ENCODE measurements around the gene SLC2A6. TPM values are rescaled to one million over a fixed set of nuclear protein-coding genes. Genes with fewer than 3 reads are reported as not detected.

SLC2A6 gene
- total RNA-seq, 1 experiment from 2014 or later: 20.5 TPM

DNA sequence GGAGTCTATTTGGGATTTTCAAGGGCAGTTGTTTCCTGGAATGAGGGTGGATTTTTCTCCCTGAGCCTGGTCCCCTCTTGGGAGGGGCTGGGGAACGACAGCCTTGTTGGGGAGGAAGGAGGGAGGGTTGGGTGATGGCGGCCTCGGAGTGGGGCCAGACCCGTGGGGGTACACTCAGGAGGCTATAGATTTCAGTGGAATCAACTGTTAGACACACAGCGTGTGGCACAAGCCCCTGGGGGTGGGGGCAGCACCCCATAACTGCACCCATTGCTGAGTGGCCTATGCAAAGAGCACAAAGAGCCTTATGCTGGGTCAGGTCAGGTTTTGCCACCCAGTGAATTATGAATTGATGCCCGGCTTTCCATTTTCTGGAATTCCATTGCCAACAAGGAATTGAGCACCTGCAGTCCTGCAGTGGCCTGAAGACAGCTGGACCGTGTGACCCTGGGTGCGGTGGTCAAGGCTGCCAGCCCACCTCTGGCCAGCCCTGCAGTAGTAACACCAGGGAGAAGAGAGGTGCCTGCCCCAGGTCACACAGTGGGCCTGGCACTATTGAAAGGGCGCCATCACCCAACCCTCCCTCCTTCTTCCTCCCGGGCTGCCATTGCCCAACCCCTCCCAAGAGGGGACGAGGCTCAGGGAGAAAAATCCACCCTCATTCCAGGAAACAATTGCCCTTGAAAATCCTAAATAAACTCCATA, 37.5 kb upstream of the SLC2A6 start:
- Histone ChIP-seq H3K36me3 (ENCODE audit: low read depth, low read length) (no peaks in the 10 kb centered on the region), H3K27ac (ENCODE audit: low read length) (no peak overlapping the region), H3K9ac (ENCODE audit: low read length) (no peak overlapping the region), H2AFZ (ENCODE audit: low read length) (no peak overlapping the region), H4K20me1 (ENCODE audit: low read length) (no peaks in the 10 kb centered on the region), H3K9me2 (replicated peaks; ENCODE audit: low read length) (no peaks in the 10 kb centered on the region), H3K4me1 (ENCODE audit: insufficient read depth, low read length) (no peaks in the 10 kb centered on the region), H3K4me2 (ENCODE audit: low read length) (no peak overlapping the region), H3K9me3 (ENCODE audit: low read length) (no peaks in the 10 kb centered on the region), H3K79me2 (ENCODE audit: low read length) (no peaks in the 10 kb centered on the region), H3K27me3 (ENCODE audit: low read length) (no peaks in the 10 kb centered on the region), H3K4me3 (ENCODE audit: low read length) (no peak overlapping the region), H3F3A (ENCODE audit: low read length, unreplicated experiment) (no peaks in the 10 kb centered on the region)
- CTCF ChIA-PET: no interaction called here
- intact Hi-C loops (cut with micrococcal nuclease): no loop called here
- BruUV-seq (replicated peaks): no TSS peak
- DNase-seq (no peak), ATAC-seq (no peak)
- TF ChIP-seq EZH2phosphoT487 (IDR thresholded peaks at IDR 0.05; ENCODE audit: borderline replicate concordance, low read length) (no peak), EZH2 (IDR thresholded peaks at IDR 0.05; ENCODE audit: low read length, unreplicated experiment) (no peak)
- TF ChIP-seq, protein P1, sequence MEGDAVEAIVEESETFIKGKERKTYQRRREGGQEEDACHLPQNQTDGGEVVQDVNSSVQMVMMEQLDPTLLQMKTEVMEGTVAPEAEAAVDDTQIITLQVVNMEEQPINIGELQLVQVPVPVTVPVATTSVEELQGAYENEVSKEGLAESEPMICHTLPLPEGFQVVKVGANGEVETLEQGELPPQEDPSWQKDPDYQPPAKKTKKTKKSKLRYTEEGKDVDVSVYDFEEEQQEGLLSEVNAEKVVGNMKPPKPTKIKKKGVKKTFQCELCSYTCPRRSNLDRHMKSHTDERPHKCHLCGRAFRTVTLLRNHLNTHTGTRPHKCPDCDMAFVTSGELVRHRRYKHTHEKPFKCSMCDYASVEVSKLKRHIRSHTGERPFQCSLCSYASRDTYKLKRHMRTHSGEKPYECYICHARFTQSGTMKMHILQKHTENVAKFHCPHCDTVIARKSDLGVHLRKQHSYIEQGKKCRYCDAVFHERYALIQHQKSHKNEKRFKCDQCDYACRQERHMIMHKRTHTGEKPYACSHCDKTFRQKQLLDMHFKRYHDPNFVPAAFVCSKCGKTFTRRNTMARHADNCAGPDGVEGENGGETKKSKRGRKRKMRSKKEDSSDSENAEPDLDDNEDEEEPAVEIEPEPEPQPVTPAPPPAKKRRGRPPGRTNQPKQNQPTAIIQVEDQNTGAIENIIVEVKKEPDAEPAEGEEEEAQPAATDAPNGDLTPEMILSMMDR (conservative IDR thresholded peaks at IDR 0.05; ENCODE audit: low read depth, low read length): no peak
- POLR2A ChIA-PET (ENCODE audit: unreplicated experiment): no interaction called here

DNA sequence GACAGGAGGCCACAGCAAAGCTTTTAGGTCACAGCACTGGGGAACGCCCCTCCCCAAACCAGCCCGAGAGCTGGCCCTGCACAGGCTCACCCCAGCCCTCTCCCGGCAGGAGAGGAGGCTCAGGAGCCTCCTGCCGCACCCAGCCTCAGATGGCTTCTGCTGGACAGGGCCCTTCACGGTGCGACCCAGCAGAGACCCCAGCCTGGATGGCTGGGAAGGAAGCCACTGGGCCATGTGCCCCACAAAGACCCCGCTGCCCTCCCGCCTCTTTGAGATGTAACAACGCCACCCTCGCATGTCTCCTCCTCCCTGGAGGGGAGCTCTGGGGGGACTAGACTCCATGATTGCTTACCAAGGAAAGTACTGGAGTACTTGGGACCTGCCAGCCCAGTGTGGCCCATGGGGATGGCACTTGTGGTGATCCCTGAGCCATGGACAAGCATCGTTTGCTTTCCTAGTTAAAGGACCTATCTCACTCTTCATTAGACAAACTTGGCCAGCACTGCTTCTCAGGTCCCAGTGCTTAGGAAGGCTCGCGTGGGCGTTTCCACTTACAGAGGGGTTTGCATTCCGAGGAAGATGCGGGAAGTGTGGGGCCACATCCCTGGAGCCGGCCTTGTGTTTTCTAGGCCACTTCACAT, 36.8 kb upstream of the SLC2A6 start:
- Histone ChIP-seq H3K4me3 (ENCODE audit: low read length) (no peak overlapping the region), H3K9ac (ENCODE audit: low read length) (no peak overlapping the region), H3K36me3 (ENCODE audit: low read depth, low read length) (no peaks in the 10 kb centered on the region), H3K4me2 (ENCODE audit: low read length) (no peak overlapping the region), H2AFZ (ENCODE audit: low read length) (no peak overlapping the region), H3K9me3 (ENCODE audit: low read length) (no peaks in the 10 kb centered on the region), H3K27ac (ENCODE audit: low read length) (no peak overlapping the region), H3K4me1 (ENCODE audit: insufficient read depth, low read length) (no peaks in the 10 kb centered on the region), H3K27me3 (ENCODE audit: low read length) (no peaks in the 10 kb centered on the region), H3K79me2 (ENCODE audit: low read length) (no peaks in the 10 kb centered on the region), H3K9me2 (replicated peaks; ENCODE audit: low read length) (no peaks in the 10 kb centered on the region), H4K20me1 (ENCODE audit: low read length) (no peaks in the 10 kb centered on the region), H3F3A (ENCODE audit: low read length, unreplicated experiment) (no peaks in the 10 kb centered on the region)
- ChIA-PET CTCF (no interaction called here), POLR2A (ENCODE audit: unreplicated experiment) (no interaction called here)
- TF ChIP-seq, protein P1 (conservative IDR thresholded peaks at IDR 0.05; ENCODE audit: low read depth, low read length): no peak
- no peak for TF ChIP-seq EZH2 (IDR thresholded peaks at IDR 0.05; ENCODE audit: low read length, unreplicated experiment)
- TF ChIP-seq EZH2phosphoT487 (IDR thresholded peaks at IDR 0.05; ENCODE audit: borderline replicate concordance, low read length): no peak
- DNase-seq: no peak
- intact Hi-C loops (cut with micrococcal nuclease): no loop called here
- BruUV-seq (replicated peaks): no TSS peak
- no peak for ATAC-seq

DNA sequence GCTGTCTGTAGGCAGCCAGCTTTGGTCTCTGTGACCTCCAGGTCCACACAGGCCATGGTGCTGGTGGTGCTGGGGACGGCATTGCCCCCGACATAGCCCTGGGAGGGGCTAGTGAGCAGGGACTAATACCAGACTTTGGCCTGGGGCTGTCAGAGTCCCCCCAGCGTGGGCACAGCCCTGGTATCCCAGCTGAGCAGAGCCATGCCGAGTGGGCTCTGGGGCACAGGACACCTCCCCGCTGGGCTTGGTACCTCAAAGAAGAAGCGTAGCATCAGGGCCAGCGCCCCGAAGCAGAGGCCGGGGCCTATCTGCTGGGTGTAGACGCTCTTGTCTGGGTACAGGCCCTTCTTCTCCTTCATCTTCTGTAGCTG, 36.3 kb upstream of the SLC2A6 start:
- ChIA-PET POLR2A (ENCODE audit: unreplicated experiment) (no interaction called here), CTCF (no interaction called here)
- Histone ChIP-seq H3K27me3 (ENCODE audit: low read length) (no peaks in the 10 kb centered on the region), H3K9me3 (ENCODE audit: low read length) (no peaks in the 10 kb centered on the region), H2AFZ (ENCODE audit: low read length) (no peak overlapping the region), H3K36me3 (ENCODE audit: low read depth, low read length) (no peaks in the 10 kb centered on the region), H3K9me2 (replicated peaks; ENCODE audit: low read length) (no peaks in the 10 kb centered on the region), H3F3A (ENCODE audit: low read length, unreplicated experiment) (no peaks in the 10 kb centered on the region), H3K4me1 (ENCODE audit: insufficient read depth, low read length) (peaks cover under 1% of the 10 kb centered on the region; the same call in 1 of the 2 replicates), H3K79me2 (ENCODE audit: low read length) (no peaks in the 10 kb centered on the region), H3K4me3 (ENCODE audit: low read length) (no peak overlapping the region), H3K27ac (ENCODE audit: low read length) (no peak overlapping the region), H4K20me1 (ENCODE audit: low read length) (no peaks in the 10 kb centered on the region), H3K4me2 (ENCODE audit: low read length) (no peak overlapping the region), H3K9ac (ENCODE audit: low read length) (no peak overlapping the region)
- BruUV-seq (replicated peaks): no TSS peak
- DNase-seq (no peak), ATAC-seq (no peak)
- TF ChIP-seq EZH2phosphoT487 (IDR thresholded peaks at IDR 0.05; ENCODE audit: borderline replicate concordance, low read length) (no peak), EZH2 (IDR thresholded peaks at IDR 0.05; ENCODE audit: low read length, unreplicated experiment) (no peak)
- TF ChIP-seq, protein P1 (conservative IDR thresholded peaks at IDR 0.05; ENCODE audit: low read depth, low read length): no peak
- intact Hi-C loops (cut with micrococcal nuclease): no loop called here

Measured in PC-3 (cell line).